GM21737 (cell line): ENCODE measurements around the gene ZIC4.

Experiments
- ATAC-seq: cut with Tn5 transposase; IDR thresholded peaks from one replicate; pipeline ENCODE4 v1.9.1; 2021; ENCODE audit warnings: mild to moderate bottlenecking, moderate library complexity; ENCODE audit not compliant: unreplicated experiment

Gene ZIC4

GRCh38 chr3:147371771-147372340 is 34.5 kb downstream of the ZIC4 start:
- no peak for ATAC-seq

- ATAC-seq: no peak
Measured at GRCh38 chr3:147371140-147371539, 35.2 kb downstream of the ZIC4 start.

GRCh38 chr3:147370349-147370748 is 36.0 kb downstream of the ZIC4 start:
- ATAC-seq: no peak

- ATAC-seq: no peak
Measured at GRCh38 chr3:147369661-147370123, 36.7 kb downstream of the ZIC4 start.

- ATAC-seq: no peak
Measured at GRCh38 chr3:147369231-147369630, 37.1 kb downstream of the ZIC4 start.

- no peak for ATAC-seq
Measured at GRCh38 chr3:147368561-147369221, 37.7 kb downstream of the ZIC4 start.

- ATAC-seq: no peak
Measured at GRCh38 chr3:147368151-147368550, 38.2 kb downstream of the ZIC4 start.

GRCh38 chr3:147367676-147368075 is 38.7 kb downstream of the ZIC4 start:
- no peak for ATAC-seq

- ATAC-seq: no peak
Measured at GRCh38 chr3:147365196-147366115, 40.9 kb downstream of the ZIC4 start.

- no peak for ATAC-seq
Measured at GRCh38 chr3:147364771-147365170, 41.6 kb downstream of the ZIC4 start.

GRCh38 chr3:147361454-147362420 is 44.6 kb downstream of the ZIC4 start:
- no peak for ATAC-seq

GRCh38 chr3:147360646-147361453 is 45.5 kb downstream of the ZIC4 start:
- ATAC-seq: no peak

- ATAC-seq: no peak
Measured at GRCh38 chr3:147360051-147360439, 46.3 kb downstream of the ZIC4 start.

GRCh38 chr3:147359177-147360050 is 46.9 kb downstream of the ZIC4 start:
- no peak for ATAC-seq

- ATAC-seq: no peak
Measured at GRCh38 chr3:147358144-147358992, 48.0 kb downstream of the ZIC4 start.

- no peak for ATAC-seq
Measured at GRCh38 chr3:147356909-147357900, 49.1 kb downstream of the ZIC4 start.
